GM13977 (cell line): Measurements from ENCODE around the gene FBXL14.

Source experiments
- DNase-seq: peaks from one replicate; pipeline ENCODE4 v3.0.0; 2012; ENCODE audit warnings: low spot score
- CTCF ChIP-seq: IDR thresholded peaks from 2 replicates; pipeline ENCODE4 v1.5.1; 2012; ENCODE audit warnings: mild to moderate bottlenecking, control low read depth; ENCODE audit not compliant: insufficient read depth; ENCODE audit errors: extremely low read depth, missing control alignments
- in situ Hi-C: fragments of 300-500 bp; cut with MboI; formaldehyde crosslinking; loops from one replicate; pipeline ENCODE4 v1.12.0; 2022; ENCODE audit warnings: low sequenced_read_pairs, low pct_unique_long_range_greater_than_20kb, mixed read lengths, inconsistent platforms; ENCODE audit not compliant: unreplicated experiment

The FBXL14 gene

DNA sequence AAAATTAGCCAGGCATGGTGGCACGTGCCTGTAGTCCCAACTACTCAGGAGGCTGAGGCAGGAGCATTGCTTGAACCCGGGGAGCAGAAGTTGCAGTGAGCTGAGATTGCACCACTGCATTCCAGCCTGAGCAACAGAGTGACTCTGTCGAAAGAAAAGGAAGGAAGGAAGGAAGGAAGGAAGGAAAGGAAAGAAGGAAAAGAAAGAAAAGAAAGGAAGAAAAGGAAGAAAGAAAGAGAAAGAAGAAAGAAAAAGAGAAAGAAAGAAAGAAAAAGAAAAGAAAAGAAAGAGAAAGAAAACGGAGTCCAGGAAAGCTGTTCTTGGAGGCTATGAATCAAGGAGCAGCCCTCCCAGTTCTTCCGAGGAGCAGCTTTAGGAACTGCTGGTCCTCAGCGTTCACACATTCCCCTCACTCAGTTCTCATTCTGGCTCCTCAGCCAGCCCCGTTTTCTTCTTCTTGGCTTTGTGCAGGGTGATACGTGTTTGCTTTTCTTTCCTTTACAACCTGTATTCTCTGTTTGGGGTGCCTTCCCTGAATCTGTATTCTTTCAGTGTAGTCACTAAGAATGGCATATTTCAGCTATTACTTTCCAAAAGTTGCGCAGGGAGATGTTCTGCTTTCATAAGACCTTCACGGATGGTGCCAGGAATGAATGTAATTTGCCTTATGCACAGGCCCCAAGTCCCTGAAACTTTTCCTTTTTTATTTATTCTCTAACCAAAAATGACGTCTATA is 12.2 kb downstream of the FBXL14 start:
- in situ Hi-C loops, result loop anchor here (10.0 kb wide), 1 partner anchor 467 kb away; no protein-coding TSS in a partner anchor
- no peak for DNase-seq
- no peak for TF ChIP-seq CTCF

- no peak for TF ChIP-seq CTCF
- no peak for DNase-seq
- in situ Hi-C loops, result loop anchor here (10.0 kb wide), 1 partner anchor 466 kb away; no protein-coding TSS in a partner anchor
Observed at GRCh38 chr12:1580526-1580925, 13.9 kb downstream of the FBXL14 start.

DNA sequence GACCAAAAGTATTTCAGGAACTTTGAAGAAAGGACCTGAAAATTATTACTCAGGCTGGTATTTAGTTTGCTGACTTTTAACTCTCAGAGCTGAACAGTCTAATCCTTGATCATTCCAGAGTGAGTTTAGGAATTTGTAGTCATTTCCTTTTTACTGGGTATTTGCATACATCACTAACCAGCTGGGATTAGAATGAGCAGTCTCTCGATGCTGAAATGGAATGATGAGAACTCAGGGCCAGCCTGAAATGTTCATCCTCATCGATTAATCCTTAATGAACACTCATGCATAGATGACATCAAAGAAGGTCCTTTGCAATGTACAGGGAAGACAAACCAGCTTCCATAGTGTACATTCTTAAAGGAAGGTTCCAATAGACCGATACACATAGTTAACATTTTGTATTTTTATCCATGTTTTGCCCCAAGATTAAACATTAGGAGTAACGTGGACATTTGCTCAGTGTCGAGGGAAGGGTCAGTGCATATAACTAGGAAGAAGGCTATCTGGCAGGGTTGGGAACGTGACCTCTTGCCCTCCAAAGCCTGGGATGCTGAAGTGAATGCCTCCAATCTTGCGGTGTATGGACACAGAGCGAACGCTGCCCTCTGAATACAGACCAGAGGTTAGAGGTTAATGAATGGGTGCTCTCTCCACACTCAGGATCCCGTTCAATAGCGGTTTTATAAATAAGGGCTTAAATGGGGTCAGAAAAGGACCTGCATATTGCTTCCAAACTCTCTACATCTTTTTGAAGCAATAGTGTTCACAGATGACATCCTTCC is 14.5 kb downstream of the FBXL14 start:
- DNase-seq, result no peak
- no peak for TF ChIP-seq CTCF
- in situ Hi-C loops, result loop anchor here (10.0 kb wide), 1 partner anchor 465 kb away; no protein-coding TSS in a partner anchor

- in situ Hi-C loops, result no loop called here
- DNase-seq, result no peak
- TF ChIP-seq CTCF, result no peak
Observed at GRCh38 chr12:1576410-1577241, 17.8 kb downstream of the FBXL14 start.

DNA sequence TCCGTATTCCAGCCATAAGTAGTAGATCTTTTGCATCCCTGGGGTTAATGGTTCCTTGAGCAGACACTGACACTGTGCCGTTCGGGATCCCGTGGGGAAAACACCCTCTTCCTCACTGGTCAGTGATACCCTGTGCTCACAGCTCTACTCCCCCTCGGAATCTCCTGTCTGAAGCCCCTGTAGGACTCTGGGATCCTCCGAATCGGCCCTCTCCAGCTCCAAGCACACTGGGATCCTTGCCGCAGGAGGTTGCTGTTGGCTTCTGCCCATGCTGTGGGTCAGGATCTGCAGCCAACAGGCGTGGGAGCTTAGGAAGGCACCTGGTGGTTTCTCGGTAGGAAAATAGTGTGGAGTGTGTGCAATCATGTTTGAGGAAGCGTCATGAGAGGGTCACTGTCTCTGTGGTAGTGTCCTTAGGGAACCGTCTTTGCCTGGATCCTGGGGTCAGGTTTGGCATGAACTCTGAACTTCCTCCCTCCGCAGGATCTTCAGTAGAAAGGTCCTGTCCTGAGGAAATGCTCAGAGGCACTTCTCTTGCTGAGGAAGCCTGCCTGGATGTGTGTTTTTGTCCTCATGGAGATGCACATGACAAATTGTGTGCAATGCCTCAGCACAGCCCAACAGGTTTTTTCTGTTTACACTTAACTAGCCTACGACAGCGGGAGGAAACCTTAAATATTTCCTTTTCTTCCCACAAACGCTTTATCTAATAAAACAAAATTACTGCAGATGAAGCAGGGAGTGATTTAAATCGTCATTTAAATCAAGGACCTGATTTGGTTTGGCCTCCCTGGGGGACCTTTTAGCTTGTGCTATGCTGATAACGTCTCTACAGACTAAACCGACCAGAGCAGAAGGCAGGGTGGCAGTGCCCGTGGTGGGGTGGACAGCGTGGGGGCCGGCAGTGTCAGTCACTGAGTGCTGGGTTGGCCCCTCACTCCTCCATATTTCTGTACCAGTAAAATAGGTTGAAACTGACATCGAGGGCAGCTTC is 18.7 kb downstream of the FBXL14 start:
- no peak for DNase-seq
- TF ChIP-seq CTCF, result no peak
- in situ Hi-C loops, result no loop called here

DNA sequence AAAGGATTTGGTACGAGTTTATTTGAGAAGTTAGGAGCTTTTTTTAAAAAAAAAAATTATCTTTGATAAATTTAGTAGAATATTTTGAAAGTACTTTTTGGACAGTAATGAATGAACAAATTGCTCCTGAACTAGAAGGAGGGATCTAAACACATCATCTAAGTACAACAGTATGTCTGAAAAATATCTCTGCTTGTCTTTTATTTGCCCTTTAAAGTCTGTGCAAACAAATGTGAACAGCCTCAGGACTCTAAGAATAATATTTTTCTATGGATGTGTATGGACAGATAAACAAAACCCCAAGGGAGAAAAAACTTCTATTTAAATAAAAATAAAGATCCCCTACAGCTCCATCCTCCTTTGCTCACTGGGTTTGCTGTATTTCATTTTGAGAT is 19.5 kb downstream of the FBXL14 start:
- DNase-seq, result no peak
- no peak for TF ChIP-seq CTCF
- in situ Hi-C loops, result no loop called here
